ENCODE data around the gene VAV3. TPM values are rescaled to one million over a fixed set of nuclear protein-coding genes. Genes with fewer than 3 reads are reported as not detected.

Gene VAV3
- total RNA-seq, 1 donor from 2014 or later, result 4.5 TPM

DNA sequence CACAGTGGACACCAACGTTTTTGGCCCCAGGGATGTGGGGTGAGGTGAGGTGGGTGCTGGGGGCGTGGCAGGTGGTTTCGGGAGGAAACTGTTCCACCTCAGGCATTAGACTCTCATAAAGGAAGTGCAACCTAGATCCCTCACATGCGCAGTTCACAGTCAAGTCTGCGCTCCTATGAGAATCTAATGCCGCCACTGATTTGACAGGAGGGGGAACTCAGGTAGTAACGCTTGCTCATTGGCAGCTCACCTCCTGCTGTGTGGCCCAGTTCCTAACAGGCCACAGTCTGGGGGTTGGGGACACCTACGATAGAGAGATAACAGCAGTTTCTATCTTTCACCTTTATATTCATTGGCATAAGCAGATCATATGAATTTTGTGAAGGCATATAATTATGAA is 347.1 kb downstream of the VAV3 start:
- no peak for FAIRE-seq
- DNase-seq (ENCODE audit: low spot score in 2 of 2), result no peak

DNA sequence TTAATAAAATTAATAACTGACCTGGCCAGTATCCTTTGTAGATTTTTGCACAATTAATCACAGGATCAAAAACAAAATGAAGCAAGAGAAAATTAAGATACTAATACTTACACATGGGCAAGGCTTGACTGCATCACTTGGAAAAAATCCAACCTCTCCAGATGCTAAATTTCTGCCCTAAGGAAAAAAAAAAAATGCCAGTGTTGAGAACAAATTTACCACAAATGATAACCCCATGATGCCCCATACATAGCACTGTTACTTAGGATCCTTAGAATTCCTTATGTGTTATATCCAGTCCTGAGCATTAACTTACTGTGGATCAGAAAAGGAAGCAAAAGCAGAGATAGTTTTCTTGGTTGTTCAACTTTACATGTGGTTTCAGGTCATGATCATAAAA is 347.5 kb downstream of the VAV3 start:
- no peak for DNase-seq (ENCODE audit: low spot score in 2 of 2)
- FAIRE-seq, result no peak

- FAIRE-seq, result no peak
- DNase-seq (ENCODE audit: low spot score in 2 of 2), result no peak
These were observed 355.2 kb downstream of the VAV3 start for GRCh38 chr1:107609808-107610207.

DNA sequence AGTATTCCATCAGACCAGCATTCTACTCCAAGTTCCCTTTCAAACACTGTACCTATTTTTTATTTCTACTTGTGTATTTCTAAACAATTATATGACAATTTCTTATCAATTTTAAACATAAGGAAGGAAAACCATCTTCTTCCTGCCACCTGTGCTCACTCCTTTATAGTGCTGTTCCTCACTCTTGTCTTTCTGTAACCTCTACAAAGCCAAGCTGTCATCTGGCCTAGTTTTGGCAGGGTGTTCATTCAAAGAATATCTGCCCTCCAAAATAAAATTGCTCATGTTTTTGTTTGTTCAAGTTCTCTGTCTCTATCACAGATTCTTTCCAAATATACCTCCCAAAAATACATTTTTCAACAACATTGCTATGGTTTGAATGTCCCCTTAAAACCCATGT is 360.2 kb downstream of the VAV3 start:
- no peak for DNase-seq (ENCODE audit: low spot score in 2 of 2)
- no peak for FAIRE-seq

DNA sequence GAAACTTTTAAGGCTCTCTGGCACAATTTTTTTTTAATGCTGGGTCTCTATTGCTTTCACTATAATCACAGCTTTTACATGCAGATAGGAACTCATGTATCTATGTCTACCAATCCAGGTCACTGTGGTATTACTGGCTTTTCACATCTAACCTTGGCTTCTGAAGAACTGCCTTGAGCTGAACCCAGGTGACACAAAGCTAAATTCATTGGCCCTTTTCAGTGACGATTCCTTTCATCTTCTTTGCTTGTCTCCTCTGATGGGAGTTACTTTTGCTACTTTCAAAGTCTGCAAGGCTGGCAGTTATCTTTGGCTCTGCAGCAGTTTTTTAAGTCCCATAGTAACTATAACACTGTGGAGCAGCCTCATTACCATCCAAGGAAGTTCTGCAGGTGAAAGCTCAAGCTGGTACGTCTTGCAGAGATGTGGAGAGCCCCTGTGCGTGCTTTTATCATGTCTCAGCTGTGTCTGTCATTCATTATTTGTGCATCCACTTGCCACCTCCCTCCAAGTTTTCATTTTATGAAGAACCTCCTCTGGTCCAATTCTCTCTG is 364.3 kb downstream of the VAV3 start:
- DNase-seq (ENCODE audit: low spot score in 2 of 2) (no peak), FAIRE-seq (no peak)

DNA sequence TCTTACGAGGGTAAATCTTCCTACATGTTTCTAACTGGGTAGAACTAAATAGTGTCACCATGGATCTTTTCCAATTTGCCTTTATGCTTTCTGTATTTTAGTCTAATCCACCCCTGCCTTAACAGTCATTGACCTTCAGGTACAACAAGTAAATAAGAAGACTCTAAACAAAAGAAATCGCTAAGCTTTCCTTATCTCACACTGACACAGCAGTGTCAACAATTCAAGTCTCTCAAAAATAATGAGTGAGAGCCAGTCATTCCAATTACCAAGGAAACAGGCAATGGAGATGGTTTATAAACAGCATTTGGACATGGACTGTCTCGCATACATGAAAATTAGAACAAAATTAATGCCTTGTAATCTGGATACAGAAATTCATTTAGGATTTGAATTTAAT is 365.8 kb downstream of the VAV3 start:
- FAIRE-seq (no peak), DNase-seq (ENCODE audit: low spot score in 2 of 2) (no peak)

GRCh38 chr1:107597290-107597689 is 367.7 kb downstream of the VAV3 start:
- DNase-seq (ENCODE audit: low spot score in 2 of 2) (no peak), FAIRE-seq (no peak)

- DNase-seq (ENCODE audit: low spot score in 2 of 2) (no peak), FAIRE-seq (no peak)
These were observed 370.4 kb downstream of the VAV3 start for GRCh38 chr1:107594536-107594935.

DNA sequence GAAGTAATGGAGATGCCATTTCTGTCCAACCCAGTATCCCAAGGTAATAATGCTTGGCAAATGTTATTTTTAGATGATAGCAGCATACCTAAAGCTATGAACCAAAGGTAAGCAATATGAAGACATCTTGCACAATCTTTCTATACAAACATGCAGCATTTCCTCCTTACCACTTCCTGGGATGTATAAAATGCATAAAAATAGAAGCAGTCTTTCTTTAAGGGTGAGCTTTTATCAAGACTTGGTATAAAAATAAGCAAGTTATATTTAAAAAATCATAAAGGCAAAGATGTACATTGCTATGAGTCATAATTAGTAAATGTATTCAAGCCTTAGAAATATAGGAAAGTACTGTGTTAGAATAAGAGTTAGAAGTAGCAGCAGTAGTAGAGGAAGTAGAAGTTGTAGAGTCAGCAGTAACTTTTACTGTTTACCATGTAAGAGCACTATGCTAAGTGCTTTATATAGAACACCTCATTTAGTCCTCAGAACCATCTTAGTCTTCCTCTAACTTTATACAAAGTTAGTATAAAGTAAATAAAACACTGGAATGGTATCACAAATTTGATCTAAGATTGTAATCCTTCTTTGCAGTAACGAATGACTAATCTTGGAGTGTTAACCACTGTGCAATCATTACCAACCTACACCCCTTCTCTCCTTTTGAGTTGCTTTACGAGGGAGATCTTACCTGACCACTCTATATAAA is 371.3 kb downstream of the VAV3 start:
- FAIRE-seq, result no peak
- DNase-seq (ENCODE audit: low spot score in 2 of 2), result no peak

DNA sequence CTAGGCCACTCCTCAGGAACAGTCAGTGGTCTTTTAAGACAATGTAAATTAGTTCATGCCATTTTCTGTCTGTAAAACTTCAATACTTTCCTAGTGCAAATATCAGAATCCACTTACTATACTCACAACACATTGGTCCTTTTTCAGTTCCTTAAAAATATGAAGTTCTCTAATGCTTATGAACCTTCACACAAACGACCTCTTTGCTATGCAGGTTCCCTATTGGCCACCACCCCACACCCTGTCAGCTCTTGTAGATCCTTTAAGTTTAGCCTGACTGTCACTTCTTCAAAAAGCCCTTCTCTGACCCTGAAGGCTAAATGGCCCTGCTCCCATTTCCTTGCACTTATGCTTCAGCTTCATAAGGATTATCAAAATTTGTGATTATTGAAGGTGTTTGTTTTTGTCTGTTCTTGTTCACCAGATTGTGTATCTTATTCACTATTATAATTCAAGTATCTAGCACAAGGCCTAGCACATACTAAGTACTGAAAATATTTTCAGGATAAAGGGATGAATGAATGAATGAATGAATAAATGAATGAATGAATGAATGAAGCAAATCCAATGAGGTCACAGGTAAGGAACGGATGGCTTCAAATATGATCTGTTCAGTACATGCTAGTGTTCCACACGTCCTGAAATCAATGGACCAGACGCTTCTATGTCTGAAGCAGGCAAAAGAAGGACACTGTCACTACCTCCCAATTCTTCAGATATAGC is 373.9 kb downstream of the VAV3 start:
- FAIRE-seq, result no peak
- DNase-seq (ENCODE audit: low spot score in 2 of 2), result no peak

DNA sequence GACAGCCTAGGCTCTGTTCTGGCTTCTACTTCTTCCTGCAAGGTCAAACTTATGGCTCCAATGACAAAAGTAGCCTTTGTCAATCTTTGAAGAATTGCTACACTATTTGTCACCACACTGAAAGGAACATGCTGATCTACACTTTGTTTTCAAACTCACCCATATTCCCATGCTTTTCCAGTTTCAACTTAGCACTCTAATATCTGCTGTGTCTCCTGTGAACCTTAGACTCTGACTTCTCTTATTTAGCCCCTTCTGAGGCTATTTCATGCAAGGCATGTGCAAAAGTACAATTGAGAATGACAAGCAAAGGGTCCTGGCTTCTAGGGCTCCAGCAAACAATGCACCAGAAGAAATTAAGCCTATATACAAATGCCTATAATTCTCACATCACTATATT is 374.9 kb downstream of the VAV3 start:
- DNase-seq (ENCODE audit: low spot score in 2 of 2) (no peak), FAIRE-seq (no peak)

DNA sequence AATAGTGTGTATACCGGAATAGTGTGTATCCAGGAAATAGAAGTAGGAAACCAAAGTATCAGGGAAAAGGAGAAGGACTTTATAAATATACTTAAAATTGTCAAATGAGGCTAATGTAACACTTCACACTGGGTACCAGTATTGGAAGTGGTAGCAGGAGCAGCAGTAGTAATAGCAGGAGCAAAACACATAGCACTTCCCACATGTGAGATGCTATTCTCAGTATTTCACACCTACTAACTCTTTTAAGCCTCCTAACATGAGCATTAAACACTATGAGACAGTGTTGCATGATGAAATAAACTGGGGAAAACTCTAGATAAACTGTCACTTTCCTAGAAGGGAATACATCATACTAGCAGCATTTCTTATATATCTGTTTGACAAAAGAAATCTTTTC is 376.7 kb downstream of the VAV3 start:
- no peak for FAIRE-seq
- no peak for DNase-seq (ENCODE audit: low spot score in 2 of 2)

DNA sequence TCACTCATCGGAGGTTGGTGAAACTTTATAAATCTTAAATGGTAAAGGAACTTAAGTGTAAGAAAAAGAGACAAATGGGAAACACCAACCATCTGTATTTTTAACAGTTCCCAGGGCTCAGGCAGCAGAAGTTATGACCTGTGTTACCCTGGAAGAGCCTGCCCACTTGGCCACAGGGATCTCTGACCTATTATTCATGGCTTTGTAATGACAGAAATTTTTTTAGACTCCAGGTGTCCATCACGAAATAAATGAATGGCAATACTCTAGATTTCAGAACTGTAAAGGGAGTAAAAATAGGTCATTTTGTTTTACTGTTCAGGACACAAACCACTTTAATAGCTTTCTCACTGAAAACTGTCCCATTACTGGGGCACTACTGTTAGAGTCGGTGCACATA is 389.8 kb downstream of the VAV3 start:
- FAIRE-seq (no peak), DNase-seq (ENCODE audit: low spot score in 2 of 2) (no peak)

DNA sequence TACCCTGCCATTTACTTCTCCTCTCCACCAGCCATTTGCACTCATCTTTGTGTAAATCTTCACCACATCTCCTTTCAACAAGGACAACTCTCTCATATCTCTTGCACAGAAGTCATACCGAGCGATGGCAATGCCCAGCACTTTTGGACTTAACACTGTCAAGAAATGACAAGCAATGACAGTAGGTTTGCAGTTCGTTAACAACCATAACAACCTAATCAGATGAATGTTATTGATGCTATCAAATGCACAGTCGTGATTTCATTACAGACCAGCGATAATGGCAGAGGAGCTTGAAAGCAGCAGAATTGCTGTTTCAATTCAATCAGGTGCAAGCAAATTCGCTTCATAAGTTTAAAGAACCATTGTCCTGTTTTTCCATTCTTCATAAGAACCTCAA is 390.9 kb downstream of the VAV3 start:
- no peak for DNase-seq (ENCODE audit: low spot score in 2 of 2)
- no peak for FAIRE-seq

DNA sequence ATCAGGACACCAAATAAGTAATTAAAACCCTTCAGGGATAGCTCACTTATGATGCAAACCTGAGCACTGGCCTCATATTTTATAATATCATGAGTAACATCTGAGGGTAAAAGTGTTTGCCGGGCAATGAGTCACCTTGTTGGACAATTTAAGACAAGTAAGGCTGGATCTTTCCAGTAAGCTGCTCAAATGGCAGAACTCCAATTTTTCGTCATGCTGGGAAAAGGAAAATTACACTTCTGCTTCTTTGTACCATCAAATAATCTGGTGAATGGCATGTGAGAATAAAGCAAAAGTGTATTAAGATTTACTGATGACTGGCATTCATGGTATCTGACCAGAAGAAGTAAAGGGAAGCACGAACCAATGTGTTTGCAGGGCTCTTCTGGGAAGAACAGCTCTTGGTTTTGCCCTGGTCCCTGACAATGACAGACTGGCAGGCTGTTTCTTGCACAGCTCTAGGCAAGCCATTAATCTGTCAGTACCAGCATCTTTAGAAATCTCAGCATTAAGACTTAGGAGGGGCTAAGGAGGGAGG is 392.2 kb downstream of the VAV3 start:
- FAIRE-seq (no peak), DNase-seq (ENCODE audit: low spot score in 2 of 2) (no peak)

DNA sequence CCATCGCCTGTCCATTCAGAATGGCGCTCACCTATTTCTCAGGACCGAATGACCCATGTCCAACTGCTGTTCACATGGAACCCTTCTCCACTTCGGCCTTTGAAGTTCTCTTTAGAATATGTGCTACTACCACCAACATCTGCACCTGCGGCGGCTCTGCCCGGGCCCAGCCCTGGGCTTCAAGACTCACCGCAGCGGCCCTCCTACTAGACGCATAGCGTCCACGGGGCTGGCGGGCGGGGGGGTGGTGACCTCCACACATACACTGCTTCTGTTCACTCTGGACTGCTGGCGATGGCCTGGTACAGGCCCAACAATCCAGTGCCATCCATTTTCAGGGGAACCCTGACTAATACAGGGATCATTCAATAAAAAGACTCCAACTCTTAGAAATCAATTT is 394.2 kb downstream of the VAV3 start:
- FAIRE-seq, result no peak
- no peak for DNase-seq (ENCODE audit: low spot score in 2 of 2)

- DNase-seq (ENCODE audit: low spot score in 2 of 2) (no peak), FAIRE-seq (no peak)
These were observed 401.5 kb downstream of the VAV3 start for GRCh38 chr1:107563441-107563840.

DNA sequence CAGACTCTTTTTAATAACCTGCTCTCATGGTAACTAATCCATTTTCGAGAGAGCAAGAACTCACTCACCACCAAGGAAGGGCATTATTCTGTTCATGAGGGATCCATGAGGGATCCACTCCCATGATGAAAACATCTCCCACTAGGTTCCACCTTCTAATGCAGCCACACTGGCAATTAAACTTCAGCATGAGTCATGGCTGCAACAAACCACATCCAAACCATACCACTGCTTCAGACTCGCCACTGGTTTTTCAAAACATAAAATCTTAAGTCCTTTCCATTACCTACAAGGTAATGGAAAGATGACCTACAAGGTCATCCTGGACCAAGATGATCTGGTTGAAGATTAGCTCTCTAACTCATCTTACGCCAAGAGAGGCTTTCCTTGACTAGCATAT is 405.1 kb downstream of the VAV3 start:
- FAIRE-seq, result no peak
- DNase-seq (ENCODE audit: low spot score in 2 of 2), result no peak

DNA sequence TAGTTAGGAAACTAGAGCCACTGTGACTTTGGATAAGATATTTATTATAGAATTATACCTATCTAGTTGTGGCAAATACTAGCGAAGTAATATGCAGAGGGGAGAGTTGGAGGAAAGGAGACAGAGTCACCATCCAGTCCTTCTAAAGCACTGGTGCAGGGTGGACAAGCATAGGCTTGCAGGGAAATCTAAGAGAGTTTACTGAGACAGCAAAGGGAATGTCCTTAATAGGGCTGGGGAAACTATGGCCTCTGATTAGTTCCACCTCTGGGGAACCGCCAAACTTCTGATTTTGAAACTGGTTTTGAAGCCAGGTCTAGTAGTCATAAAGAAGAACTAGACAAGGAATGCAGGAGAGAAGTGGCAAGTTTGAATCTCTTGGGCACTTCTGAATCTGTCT is 407.9 kb downstream of the VAV3 start:
- DNase-seq (ENCODE audit: low spot score in 2 of 2) (no peak), FAIRE-seq (no peak)

GRCh38 chr1:107555578-107555977 is 409.4 kb downstream of the VAV3 start:
- no peak for FAIRE-seq
- DNase-seq (ENCODE audit: low spot score in 2 of 2), result no peak

DNA sequence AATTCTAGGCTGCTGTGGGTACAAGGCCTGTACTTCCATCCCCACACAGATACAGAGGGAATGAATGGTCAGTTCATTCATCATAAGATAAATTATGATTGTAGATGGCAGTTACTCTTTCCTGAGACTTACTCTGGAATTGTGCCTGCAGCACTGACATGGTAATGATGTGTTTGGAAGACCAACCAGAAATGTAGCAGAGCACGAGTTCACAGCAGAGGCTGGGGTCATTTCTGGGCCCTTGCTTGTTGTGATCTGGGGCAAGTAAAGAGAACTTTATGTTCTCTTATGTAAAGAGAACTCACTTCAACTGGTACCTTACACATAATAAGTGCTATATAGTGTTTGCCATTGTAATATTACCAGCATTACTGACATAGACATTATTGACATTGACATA is 412.2 kb downstream of the VAV3 start:
- no peak for DNase-seq (ENCODE audit: low spot score in 2 of 2)
- FAIRE-seq, result no peak

DNA sequence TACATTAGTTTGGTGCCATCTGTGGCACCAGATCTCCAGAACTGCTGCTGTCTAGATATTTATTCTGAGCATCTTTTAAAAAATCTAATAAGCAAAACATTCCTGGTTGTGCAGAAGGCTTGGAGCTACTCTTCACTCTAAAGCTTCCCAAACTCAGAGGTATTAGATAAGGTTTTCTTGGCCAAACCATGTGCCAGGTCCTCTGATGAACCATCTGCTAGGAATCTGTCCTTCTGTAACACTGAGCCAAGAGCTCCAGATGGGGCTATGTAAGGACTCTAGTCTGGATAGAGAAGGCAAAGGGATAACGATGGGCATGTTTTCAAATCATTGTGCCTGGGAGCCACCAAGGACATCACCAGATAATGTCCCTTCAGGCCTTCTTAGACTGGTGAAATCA is 413.5 kb downstream of the VAV3 start:
- FAIRE-seq, result no peak

More for the DNA sequence above, 413.5 kb downstream of the VAV3 start:
- DNase-seq (ENCODE audit: low spot score in 2 of 2), result no peak

Data from frontal cortex (tissue), 4 donors.